Stimulated activated CD8-positive, alpha-beta memory T cell treated with anti-CD3 and anti-CD28 coated beads, Interleukin-4, amount 100 ng/mL, for 48 hours (primary cell): ENCODE results near the gene DPEP2NB.
"Not testable (repeated sequence)": the region's sequence is repeated elsewhere in the genome, so short reads cannot be mapped to it uniquely, and the experiment has no call there.

ENCODE experiments used
- DNase-seq: peaks from one replicate; pipeline ENCODE4 v3.0.0-alpha.2; 2020

DPEP2NB gene

GRCh38 chr16:68015681-68016080 lies at the start of gene DPEP2NB:
TSS of gene DPEP2NB (minus strand) at chr16:68015911. CDS start at chr16:68015770, 141 bp downstream.
- no peak for DNase-seq

GRCh38 chr16:68064791-68065365 lies 49.2 kb upstream of the DPEP2NB start:
- DNase-seq: peak; percentile 83

- DNase-seq: peak; percentile 50
These were observed 47.2 kb upstream of the DPEP2NB start for GRCh38 chr16:68062910-68063393.

GRCh38 chr16:68061396-68061795 lies 45.7 kb upstream of the DPEP2NB start:
- DNase-seq: no peak

- DNase-seq: no peak
These were observed 44.1 kb upstream of the DPEP2NB start for GRCh38 chr16:68059804-68060203.

GRCh38 chr16:68055395-68055794 lies 39.7 kb upstream of the DPEP2NB start:
- no peak for DNase-seq

GRCh38 chr16:68049449-68049848 lies 33.7 kb upstream of the DPEP2NB start:
- DNase-seq: no peak

- DNase-seq: no peak
These were observed 32.3 kb upstream of the DPEP2NB start for GRCh38 chr16:68047987-68048386.

GRCh38 chr16:68046106-68046505 lies 30.4 kb upstream of the DPEP2NB start:
- DNase-seq: no peak

GRCh38 chr16:68041783-68042182 lies 26.1 kb upstream of the DPEP2NB start:
- no peak for DNase-seq

GRCh38 chr16:68040506-68041288 lies 25.0 kb upstream of the DPEP2NB start:
- DNase-seq: peak; percentile 95

GRCh38 chr16:68037841-68038597 lies 22.3 kb upstream of the DPEP2NB start:
- no peak for DNase-seq

GRCh38 chr16:68035227-68035626 lies 19.5 kb upstream of the DPEP2NB start:
- no peak for DNase-seq

GRCh38 chr16:68033101-68033500 lies 17.4 kb upstream of the DPEP2NB start:
- no peak for DNase-seq

GRCh38 chr16:68031951-68032350 lies 16.2 kb upstream of the DPEP2NB start:
- no peak for DNase-seq

GRCh38 chr16:68030108-68030507 lies 14.4 kb upstream of the DPEP2NB start:
- DNase-seq: not testable (repeated sequence)

- DNase-seq: no peak
These were observed 13.3 kb upstream of the DPEP2NB start for GRCh38 chr16:68028996-68029395.

- DNase-seq: peak; percentile 97
These were observed 7.2 kb upstream of the DPEP2NB start, which contains the start of the genes DDX28 and DUS2 for GRCh38 chr16:68022728-68023537. TSS of gene DDX28 (minus strand) at chr16:68023232. CDS start at chr16:68023202, 30 bp downstream. TSS of gene DUS2 (plus strand) at chr16:68023284. CDS start at chr16:68038024, 14,740 bp downstream.

GRCh38 chr16:68022278-68022727 lies 6.6 kb upstream of the DPEP2NB start:
- DNase-seq: no peak

GRCh38 chr16:68021490-68021889 lies 5.8 kb upstream of the DPEP2NB start:
- no peak for DNase-seq

- DNase-seq: no peak
These were observed 3.5 kb upstream of the DPEP2NB start for GRCh38 chr16:68019167-68019680.

GRCh38 chr16:68013440-68013839 lies 2.3 kb downstream of the DPEP2NB start:
- DNase-seq: no peak
